Activated CD8-positive, alpha-beta T cell treated with anti-CD3 and anti-CD28 coated beads, Interleukin-2, amount 10 ng/mL, durations not matched to agents 7 days and 5 days (primary cell): ENCODE results near the gene WSB1. TPM values are rescaled to one million over a fixed set of nuclear protein-coding genes. Genes with fewer than 3 reads are reported as not detected.

Source experiments
- ATAC-seq: fragments of 150-1000 bp; cut with Tn5 transposase; one replicate; pipeline ENCODE4 v1.10.0; 2021; ENCODE audit warnings: moderate library complexity
- CTCF ChIA-PET: fragments of 350-600 bp; sonication (Branson Sonifier 250); formaldehyde crosslinking; loops from one replicate; lab custom pipeline; 2021; ENCODE audit warnings: antibody characterized with exemption; lab: Charles Lee
- POLR2A ChIA-PET: fragments of 350-600 bp; sonication (Branson Sonifier 250); formaldehyde crosslinking; loops from one replicate; lab custom pipeline; 2021; ENCODE audit warnings: antibody characterized with exemption; lab: Charles Lee
- DNase-seq: peaks from one replicate; pipeline ENCODE4 v3.0.0-alpha.2; 2020
- H3K27ac Mint-ChIP-seq: one replicate; pipeline ENCODE4 v1.8.0; 2021; ENCODE audit warnings: mild to moderate bottlenecking, mixed read lengths
- H3K27me3 Mint-ChIP-seq: one replicate; pipeline ENCODE4 v1.8.0; 2021; ENCODE audit warnings: low read depth, mixed read lengths
- H3K36me3 Mint-ChIP-seq: one replicate; pipeline ENCODE4 v1.8.0; 2021; ENCODE audit warnings: low read depth, mixed read lengths
- H3K4me1 Mint-ChIP-seq: one replicate; pipeline ENCODE4 v1.8.0; 2021; ENCODE audit warnings: low read depth, mixed read lengths
- H3K4me3 Mint-ChIP-seq: one replicate; pipeline ENCODE4 v1.8.0; 2021; ENCODE audit warnings: mild to moderate bottlenecking, mixed read lengths
- H3K9me3 Mint-ChIP-seq: one replicate; pipeline ENCODE4 v1.8.0; 2022; ENCODE audit warnings: mixed read lengths; ENCODE audit not compliant: insufficient read depth
- total RNA-seq, 2 experiments: library from RNA; stranded (reverse); gene quantifications; one replicate each; pipeline ENCODE4 v1.2.3, GENCODE V29; 2021

Gene WSB1
- total RNA-seq, 2 experiments from 2014 or later: 118 to 121 TPM

GRCh38 chr17:27282054-27282551 is 11.8 kb upstream of the WSB1 start:
- H3K4me1 Mint-ChIP-seq: peaks cover 4% of the 10 kb centered on the region
- no peaks in the 10 kb centered on the region for H3K36me3 Mint-ChIP-seq
- no peak for DNase-seq
- H3K9me3 Mint-ChIP-seq: no peaks in the 10 kb centered on the region
- H3K27ac Mint-ChIP-seq: no peak overlapping the region
- POLR2A ChIA-PET: interaction anchor here (1.5 kb wide), 1 partner anchor 12 kb away, joined by 4 read pairs; the partner anchor contains the start of gene WSB1
- CTCF ChIA-PET: no interaction called here
- H3K27me3 Mint-ChIP-seq: peaks cover 7% of the 10 kb centered on the region
- H3K4me3 Mint-ChIP-seq: no peak overlapping the region
- no peak for ATAC-seq

- H3K27me3 Mint-ChIP-seq: peaks cover 7% of the 10 kb centered on the region
- ATAC-seq (no peak), DNase-seq (no peak)
- no peaks in the 10 kb centered on the region for H3K36me3 Mint-ChIP-seq
- H3K4me1 Mint-ChIP-seq: peaks cover 4% of the 10 kb centered on the region
- POLR2A ChIA-PET: interaction anchor here (1.5 kb wide), 1 partner anchor 11 kb away, joined by 4 read pairs; the partner anchor contains the start of gene WSB1
- no peaks in the 10 kb centered on the region for H3K9me3 Mint-ChIP-seq
- no peak overlapping the region for H3K27ac Mint-ChIP-seq
- no peak overlapping the region for H3K4me3 Mint-ChIP-seq
- CTCF ChIA-PET: interaction anchor here (3.7 kb wide), 1 partner anchor 47 kb away, joined by 14 read pairs; no protein-coding TSS in a partner anchor
Measured at GRCh38 chr17:27283060-27283459, 10.9 kb upstream of the WSB1 start.

- ChIA-PET CTCF (interaction anchor here (3.7 kb wide), 1 partner anchor 47 kb away, joined by 14 read pairs; no protein-coding TSS in a partner anchor), POLR2A (interaction anchor here (1.7 kb wide), 1 partner anchor 11 kb away, joined by 16 read pairs; the partner anchor contains the start of gene WSB1)
- Mint-ChIP-seq H3K27me3 (peaks cover 7% of the 10 kb centered on the region), H3K9me3 (no peaks in the 10 kb centered on the region), H3K27ac (no peak overlapping the region), H3K36me3 (no peaks in the 10 kb centered on the region), H3K4me3 (no peak overlapping the region), H3K4me1 (peaks cover 4% of the 10 kb centered on the region)
- ATAC-seq (no peak), DNase-seq (no peak)
Measured at GRCh38 chr17:27283751-27284150, 10.2 kb upstream of the WSB1 start.

- ATAC-seq: no peak
- Mint-ChIP-seq H3K9me3 (no peaks in the 10 kb centered on the region), H3K36me3 (no peaks in the 10 kb centered on the region), H3K4me3 (no peak overlapping the region), H3K4me1 (peaks cover 4% of the 10 kb centered on the region), H3K27ac (no peak overlapping the region), H3K27me3 (peaks cover 7% of the 10 kb centered on the region)
- ChIA-PET POLR2A (interaction anchor here (1.7 kb wide), 1 partner anchor 10 kb away, joined by 16 read pairs; the partner anchor contains the start of gene WSB1), CTCF (interaction anchor here (3.7 kb wide), 1 partner anchor 48 kb away, joined by 14 read pairs; no protein-coding TSS in a partner anchor)
- DNase-seq: no peak
Measured at GRCh38 chr17:27284811-27285415, 9.0 kb upstream of the WSB1 start.

GRCh38 chr17:27285516-27285915 is 8.4 kb upstream of the WSB1 start:
- Mint-ChIP-seq H3K27me3 (peaks cover 7% of the 10 kb centered on the region), H3K9me3 (no peaks in the 10 kb centered on the region), H3K4me3 (no peak overlapping the region), H3K4me1 (peaks cover 4% of the 10 kb centered on the region), H3K36me3 (no peaks in the 10 kb centered on the region), H3K27ac (no peak overlapping the region)
- POLR2A ChIA-PET: interaction anchor here (1.7 kb wide), 1 partner anchor 9 kb away, joined by 16 read pairs; the partner anchor contains the start of gene WSB1
- no peak for ATAC-seq
- DNase-seq: no peak
- CTCF ChIA-PET: interaction anchor here (3.7 kb wide), 1 partner anchor 49 kb away, joined by 14 read pairs; no protein-coding TSS in a partner anchor

- ChIA-PET CTCF (interaction anchor here (0.6 kb wide), 1 partner anchor 292 kb away, joined by 5 read pairs; no protein-coding TSS in a partner anchor), POLR2A (no interaction called here)
- no peak for ATAC-seq
- no peak for DNase-seq
- Mint-ChIP-seq H3K9me3 (no peaks in the 10 kb centered on the region), H3K4me3 (no peak overlapping the region), H3K4me1 (peaks cover 5% of the 10 kb centered on the region), H3K27me3 (peaks cover 4% of the 10 kb centered on the region), H3K27ac (no peak overlapping the region), H3K36me3 (peaks cover 1% of the 10 kb centered on the region)
Measured at GRCh38 chr17:27288183-27288582, 5.7 kb upstream of the WSB1 start.

- peaks cover 10% of the 10 kb centered on the region for H3K4me1 Mint-ChIP-seq
- ATAC-seq (no peak), DNase-seq (no peak)
- no peak overlapping the region for H3K27ac Mint-ChIP-seq
- no peak overlapping the region for H3K4me3 Mint-ChIP-seq
- H3K36me3 Mint-ChIP-seq: peaks cover 3% of the 10 kb centered on the region
- POLR2A ChIA-PET: no interaction called here
- CTCF ChIA-PET: interaction anchor here (0.8 to 2.7 kb wide), 3 partner anchors 45 to 54 kb away, joined by 3 to 9 read pairs (median 4); no protein-coding TSS in a partner anchor
- no peaks in the 10 kb centered on the region for H3K9me3 Mint-ChIP-seq
- peaks cover 3% of the 10 kb centered on the region for H3K27me3 Mint-ChIP-seq
Measured at GRCh38 chr17:27289856-27290255, 4.1 kb upstream of the WSB1 start.

GRCh38 chr17:27290916-27291598 is 2.9 kb upstream of the WSB1 start:
- Mint-ChIP-seq H3K36me3 (peaks cover 10% of the 10 kb centered on the region), H3K9me3 (no peaks in the 10 kb centered on the region), H3K27ac (no peak overlapping the region), H3K27me3 (no peaks in the 10 kb centered on the region), H3K4me3 (no peak overlapping the region), H3K4me1 (peaks cover 14% of the 10 kb centered on the region)
- ATAC-seq (no peak), DNase-seq (no peak)
- ChIA-PET CTCF (interaction anchor here (1.4 to 2.7 kb wide), 2 partner anchors 49 to 55 kb away, joined by 3 to 9 read pairs; no protein-coding TSS in a partner anchor), POLR2A (no interaction called here)

- ChIA-PET POLR2A (interaction anchor here (0.6 to 2.8 kb wide), 17 partner anchors 9 to 515 kb away, joined by 3 to 37 read pairs (median 6); no protein-coding TSS in a partner anchor), CTCF (interaction anchor here (0.7 to 6.0 kb wide), 8 partner anchors 13 to 511 kb away, joined by 3 to 51 read pairs (median 7); no protein-coding TSS in a partner anchor)
- DNase-seq (peak; percentile 23), ATAC-seq (no peak)
- Mint-ChIP-seq H3K27ac (peak overlapping the region; percentile 100), H3K4me3 (peak overlapping the region; percentile 97), H3K9me3 (no peaks in the 10 kb centered on the region), H3K27me3 (no peaks in the 10 kb centered on the region), H3K4me1 (peaks cover 29% of the 10 kb centered on the region), H3K36me3 (peaks cover 18% of the 10 kb centered on the region)
Measured at GRCh38 chr17:27293359-27293897, 486 bp upstream of the WSB1 start.

- peak; percentile 78 for DNase-seq
- Mint-ChIP-seq H3K4me1 (peaks cover 41% of the 10 kb centered on the region), H3K27me3 (no peaks in the 10 kb centered on the region), H3K9me3 (no peaks in the 10 kb centered on the region), H3K4me3 (peak overlapping the region; percentile 97), H3K27ac (peak overlapping the region; percentile 100), H3K36me3 (peaks cover 21% of the 10 kb centered on the region)
- CTCF ChIA-PET: interaction anchor here (1.0 to 6.0 kb wide), 9 partner anchors 9 to 510 kb away, joined by 3 to 51 read pairs (median 6); no protein-coding TSS in a partner anchor
- peak; percentile 68 for ATAC-seq
- POLR2A ChIA-PET: interaction anchor here (0.7 to 2.8 kb wide), 35 partner anchors 8 to 512 kb away, joined by 3 to 37 read pairs (median 4); partner anchors contain the start of gene LGALS9
Measured at GRCh38 chr17:27294689-27295630, 1.0 kb downstream of the WSB1 start.
